Nucleus accumbens (tissue), 56 donors: ENCODE data around the gene UNC5B.

Experiments used
- DNase-seq, 56 donors: peaks; one replicate each; lab custom pipeline; 2025; lab: John Stamatoyannopoulos, UW

Gene UNC5B

DNA sequence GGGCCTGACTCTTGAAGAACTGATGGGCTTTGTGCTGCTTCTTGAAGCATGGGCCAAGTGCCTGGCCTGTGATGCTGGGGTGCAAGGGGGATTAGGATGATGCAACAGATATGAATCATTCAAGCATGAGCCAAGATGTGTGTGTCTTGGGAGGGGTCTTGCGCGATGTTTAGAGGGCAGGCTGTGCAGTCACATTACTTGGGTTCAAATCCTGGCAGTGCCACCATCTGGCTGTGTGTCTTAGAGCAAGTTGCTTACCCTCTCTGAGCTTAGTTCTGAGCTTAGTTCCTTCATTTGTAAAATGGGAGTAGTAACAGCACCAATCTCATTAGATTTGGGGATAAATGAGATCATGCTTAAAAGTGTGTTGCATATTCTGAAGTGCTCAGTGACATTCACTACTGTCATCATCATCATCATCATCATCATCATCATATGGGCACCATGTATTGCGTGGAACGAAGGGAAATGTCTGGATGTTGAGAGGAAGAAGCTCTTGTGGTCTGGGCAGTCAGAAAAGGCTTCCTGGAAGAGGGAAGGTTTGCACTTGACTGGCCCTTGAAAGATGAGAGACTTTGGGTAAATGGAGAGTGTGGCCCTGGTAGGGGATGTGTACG is 9.3 kb downstream of the UNC5B start:
- no peak for DNase-seq

DNA sequence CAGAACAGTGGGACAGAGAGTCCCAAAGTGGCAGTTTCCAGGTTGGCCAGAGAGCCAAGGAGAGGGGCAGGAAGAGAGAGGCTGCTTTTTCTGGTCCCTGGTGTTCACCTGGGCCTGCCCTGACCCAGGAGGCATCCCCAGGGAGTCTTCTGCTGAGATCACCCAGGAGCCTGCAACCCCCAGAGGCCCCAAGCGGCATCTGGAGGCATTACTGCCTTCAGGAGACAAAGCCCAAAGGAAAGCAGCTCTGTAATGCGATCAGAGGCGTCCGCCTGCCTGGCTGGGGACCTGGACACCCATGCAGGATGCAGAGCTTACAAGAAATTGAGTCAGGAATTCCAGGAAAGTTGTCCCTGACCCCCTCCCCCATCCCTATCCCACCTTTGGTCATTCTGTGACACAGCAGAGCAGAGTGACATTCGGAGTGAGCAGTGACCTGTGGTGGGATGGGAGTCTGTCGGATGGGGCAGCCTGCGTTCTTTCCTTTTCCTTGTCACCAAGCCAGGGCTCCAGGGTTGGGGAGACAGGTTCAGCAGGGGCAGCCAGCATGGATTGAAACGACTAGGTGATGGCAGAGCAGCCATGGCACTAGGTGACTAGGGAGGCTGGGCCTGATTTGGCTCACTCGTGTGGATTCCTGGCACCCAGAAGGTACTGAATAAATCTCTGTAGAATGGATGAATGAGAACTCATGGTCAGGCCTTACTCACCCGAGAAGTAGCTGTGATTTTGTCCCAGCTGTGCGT is 10.4 kb downstream of the UNC5B start:
- no peak for DNase-seq

DNA sequence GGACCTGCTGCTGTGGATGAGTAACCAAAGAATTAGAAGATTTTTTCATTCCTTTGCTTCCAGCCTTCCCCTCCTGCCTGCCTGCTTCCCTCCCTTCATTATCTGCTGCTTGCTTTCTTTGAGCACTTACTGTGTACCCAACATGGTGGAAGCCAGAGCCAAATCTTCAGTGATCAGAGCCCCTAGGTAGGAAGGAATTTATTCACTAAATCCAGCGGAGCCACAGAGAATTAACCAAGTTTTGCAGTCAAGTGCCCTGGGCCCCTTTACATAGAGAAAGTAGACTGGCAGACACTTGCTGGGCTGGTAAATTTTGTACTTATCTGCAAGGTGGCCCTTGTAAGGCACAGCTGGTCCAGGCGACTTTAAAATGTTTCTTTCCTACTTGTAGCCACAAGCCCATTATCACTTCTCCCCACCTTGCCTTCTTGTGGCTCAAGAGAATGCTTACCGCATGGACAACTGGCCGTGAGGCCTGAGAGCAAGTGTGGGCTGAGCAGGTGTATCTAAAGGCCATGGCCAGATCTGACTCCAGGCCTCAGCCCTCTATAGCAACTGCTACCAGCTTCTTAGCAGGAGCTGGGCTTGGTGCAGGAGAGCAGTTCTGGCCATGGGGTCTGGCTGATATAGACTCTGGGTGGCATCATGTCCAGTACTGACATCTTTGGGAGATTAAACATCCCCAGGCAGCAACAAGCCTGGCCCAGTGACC is 11.1 kb downstream of the UNC5B start:
- no peak for DNase-seq

DNA sequence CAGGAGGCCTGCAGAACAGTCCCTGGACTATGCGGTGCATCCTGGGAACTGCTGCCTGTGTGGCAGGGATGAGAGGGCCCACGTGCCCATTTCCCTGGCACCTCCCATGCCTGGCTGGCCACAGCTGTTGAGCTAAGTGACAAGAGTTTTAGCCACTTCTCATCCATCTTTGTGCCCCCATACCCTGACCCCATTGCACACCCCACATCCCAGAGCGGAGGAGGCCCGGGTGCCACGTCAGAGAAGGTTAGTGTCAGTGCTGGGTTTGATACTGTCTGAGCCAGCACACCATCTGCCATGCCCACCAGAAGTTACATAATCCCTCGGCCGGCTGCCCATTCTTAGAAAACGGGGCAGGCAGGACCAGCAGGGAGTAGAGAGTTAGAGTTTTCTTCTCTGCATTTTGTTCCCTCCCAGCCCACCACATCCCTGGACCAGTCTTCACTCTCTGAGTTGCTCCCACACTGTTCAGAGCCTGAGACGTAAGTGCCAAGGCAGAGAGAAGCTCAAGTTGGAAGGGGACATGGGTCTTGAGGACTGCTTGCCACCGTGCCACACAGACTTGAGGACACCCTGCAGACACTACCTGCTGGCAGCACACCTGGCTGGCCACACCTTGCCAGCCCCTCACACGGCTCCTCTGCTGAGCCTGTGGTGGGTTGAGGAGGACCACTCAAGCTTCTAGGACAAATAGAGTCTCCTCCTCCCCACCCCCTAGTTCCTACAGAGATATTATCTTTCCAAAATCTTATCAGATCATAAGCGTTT is 13.1 kb downstream of the UNC5B start:
- peak in 35 of 56 donors; percentile 29 to 83 (median 57) for DNase-seq

DNA sequence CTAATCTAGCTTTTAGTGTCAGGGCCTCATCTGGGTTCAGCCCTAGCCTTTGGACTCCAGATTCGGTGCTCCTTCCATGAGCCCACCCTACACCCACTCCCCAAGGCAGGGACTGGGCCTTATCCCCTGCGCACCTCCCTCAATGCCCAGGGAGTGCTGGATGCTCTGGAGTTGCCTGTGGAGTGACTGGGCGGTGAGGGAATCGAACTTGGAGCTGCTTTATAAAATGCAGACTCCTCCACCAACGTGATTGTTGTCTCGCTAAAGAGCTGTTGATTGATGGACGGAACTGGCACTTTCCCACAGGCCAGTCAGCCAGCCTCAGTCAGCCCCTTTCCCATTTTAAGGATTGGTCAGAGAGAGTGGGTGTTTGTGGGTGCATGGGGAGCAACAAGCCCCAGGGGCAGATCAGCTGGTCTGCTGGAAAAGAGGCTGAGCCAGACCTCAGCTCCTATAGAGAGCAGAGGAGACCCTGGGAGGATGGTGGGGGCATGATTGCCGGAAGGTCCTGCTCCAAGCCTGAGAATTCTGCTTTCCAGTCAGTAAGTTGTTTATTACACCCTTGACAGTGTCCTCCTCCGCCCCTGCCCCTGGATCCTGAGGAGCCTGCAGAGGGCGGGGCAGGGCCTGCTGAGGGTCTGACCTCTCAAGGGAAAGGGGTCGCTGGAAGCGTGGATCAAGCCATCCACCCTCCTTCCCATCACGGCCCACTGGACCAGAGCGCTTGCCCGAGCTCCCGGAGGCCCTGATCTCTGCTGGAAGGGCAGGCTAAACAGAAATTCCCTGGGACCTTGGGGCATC is 16.7 kb downstream of the UNC5B start:
- peak in 1 of 56 donors; percentile 36 for DNase-seq

DNA sequence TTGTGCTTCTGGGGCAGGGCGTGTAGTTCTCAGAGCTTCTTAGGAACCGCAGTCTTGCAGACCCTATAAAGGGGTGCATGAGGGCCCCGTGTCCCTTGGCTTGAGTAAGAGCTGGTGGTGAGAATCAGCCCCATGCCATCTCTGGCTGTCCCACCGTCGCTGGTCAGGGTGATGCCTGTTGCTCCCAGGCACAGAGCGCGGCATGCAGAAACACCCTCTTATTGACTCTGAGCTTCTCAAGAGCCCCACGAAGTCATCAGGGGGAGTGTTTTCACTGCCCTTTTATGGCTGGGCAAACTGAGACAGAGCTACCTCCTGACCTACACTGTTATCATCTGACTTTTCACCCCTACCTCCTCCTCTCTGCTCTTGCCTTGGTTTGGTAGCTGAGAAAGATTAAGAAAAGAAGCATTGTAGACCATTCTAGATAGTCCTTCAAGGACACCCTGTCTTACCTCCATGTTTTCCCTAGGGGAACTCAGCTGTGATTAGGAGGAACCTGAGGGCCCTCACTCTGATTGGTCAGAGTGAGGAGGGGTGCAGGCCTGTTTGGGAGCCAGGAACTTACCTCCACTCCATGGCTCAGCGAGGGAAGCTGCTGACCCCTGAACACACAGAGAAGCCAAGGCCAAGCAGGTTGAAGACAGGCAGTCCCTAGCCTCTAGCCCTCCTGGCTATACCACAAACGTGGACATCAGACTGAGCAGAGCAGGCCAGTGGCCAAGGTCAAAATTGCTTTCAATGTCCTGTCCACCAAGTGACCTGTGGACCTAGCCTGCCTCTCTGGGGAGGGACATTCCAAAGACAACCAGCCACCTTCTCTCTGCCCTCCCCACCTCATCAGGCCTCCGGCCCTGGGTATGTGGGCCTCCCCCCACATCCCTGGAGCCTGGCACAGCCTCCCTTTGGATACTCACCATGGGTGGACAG is 17.6 kb downstream of the UNC5B start:
- DNase-seq: peak in 1 of 56 donors; percentile 14

DNA sequence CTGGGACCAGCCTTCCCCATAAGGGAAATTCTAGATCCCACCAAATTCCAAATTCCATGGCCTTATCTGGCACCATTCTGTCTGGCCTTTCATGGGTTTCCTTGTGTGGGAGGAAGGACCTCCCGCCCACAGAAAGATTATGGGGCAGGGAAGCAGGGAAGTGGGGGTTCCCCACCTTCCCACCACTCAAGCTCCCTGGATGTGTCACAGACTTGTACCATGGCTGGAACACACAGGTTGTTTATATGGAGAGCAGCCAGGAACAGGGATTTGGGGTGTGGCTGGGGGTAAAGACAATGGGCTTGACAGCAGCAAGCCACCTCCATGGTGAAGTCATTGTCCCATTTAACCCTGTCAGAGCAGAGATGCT is 18.3 kb downstream of the UNC5B start:
- no peak for DNase-seq

DNA sequence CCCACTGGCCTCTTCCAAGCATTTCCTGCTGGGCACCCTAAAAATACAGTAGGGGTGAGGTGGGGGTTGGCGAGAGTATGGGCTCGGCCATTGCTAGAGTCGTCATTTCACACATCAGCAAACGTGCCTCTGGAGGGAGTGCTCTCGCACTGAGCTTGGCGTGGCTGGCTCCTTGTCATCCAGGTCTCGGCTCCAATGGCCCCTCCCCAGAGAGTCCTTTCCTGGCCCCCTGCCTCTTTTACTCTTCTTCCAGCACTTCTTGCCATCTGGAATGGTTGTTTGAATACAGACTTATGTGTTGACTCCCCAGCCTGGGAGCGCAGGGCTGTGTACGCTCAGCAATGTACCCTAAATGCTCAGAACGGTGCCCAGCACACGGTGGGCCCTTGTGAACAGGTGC is 18.8 kb downstream of the UNC5B start:
- DNase-seq: no peak

DNA sequence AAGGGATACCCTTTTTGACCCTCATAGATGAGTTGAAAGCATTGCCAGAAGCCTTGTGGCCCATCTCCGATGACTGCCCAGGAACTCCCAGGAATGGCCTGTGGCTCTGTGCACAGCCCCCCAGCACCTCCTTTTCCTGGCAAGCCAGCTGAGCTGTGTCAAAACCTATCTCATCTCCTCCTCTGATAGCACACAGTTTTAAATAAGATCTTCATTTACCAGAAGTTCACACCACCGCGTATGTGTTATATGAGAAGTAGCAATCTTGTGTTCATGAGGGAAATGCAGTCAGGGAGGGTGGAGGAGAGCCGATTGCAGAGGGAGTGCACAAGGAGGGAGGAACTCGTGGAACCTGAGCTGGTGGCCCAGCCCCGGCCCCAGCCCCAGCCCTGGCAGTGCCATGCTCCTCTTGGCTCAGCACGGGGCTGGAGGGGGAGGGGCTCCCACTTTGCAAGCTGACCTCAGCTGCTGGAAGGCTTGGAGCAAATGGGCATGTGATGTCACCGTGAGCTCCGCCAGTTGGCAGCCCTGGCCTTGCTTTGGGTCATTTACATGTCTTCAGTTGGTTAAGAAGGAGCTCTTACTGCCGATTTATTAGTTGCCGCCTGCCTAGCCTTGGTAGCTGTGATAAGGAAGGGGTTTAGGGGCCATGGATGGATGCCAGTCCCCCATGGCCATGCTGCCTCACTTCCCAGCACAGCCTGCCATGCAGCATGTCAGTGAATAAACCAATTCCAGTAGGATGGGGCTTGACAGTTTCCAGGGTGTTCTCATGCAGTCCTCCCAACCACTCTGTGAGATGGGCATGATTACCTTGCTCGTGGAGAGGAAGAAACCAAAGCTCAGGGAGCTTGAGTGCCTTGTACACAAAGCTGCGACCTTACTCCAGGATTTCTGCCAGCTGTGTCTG is 20.0 kb downstream of the UNC5B start:
- peak; percentile 46 to 97 (median 93) for DNase-seq

DNA sequence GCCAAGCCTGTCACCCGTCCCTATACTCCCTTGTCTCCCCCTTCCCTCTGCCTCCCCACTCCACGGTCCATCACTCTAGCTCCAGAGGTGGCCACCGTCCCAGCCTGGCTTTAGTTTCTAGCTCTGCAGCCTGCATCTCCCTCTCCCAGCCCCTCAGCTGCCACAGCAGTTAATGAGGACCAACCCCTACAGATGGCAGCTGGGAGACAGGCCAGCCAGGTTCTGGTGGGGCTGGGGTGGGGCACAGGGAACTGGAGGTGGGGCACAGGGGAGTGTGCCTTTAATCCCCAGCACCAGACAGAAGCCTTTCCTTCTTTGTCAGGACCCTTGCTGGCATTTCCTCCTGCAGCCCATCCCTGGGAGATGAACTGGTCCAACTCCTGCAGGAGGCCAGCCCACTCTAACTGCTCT is 21.1 kb downstream of the UNC5B start:
- peak in 1 of 56 donors; percentile 19 for DNase-seq

DNA sequence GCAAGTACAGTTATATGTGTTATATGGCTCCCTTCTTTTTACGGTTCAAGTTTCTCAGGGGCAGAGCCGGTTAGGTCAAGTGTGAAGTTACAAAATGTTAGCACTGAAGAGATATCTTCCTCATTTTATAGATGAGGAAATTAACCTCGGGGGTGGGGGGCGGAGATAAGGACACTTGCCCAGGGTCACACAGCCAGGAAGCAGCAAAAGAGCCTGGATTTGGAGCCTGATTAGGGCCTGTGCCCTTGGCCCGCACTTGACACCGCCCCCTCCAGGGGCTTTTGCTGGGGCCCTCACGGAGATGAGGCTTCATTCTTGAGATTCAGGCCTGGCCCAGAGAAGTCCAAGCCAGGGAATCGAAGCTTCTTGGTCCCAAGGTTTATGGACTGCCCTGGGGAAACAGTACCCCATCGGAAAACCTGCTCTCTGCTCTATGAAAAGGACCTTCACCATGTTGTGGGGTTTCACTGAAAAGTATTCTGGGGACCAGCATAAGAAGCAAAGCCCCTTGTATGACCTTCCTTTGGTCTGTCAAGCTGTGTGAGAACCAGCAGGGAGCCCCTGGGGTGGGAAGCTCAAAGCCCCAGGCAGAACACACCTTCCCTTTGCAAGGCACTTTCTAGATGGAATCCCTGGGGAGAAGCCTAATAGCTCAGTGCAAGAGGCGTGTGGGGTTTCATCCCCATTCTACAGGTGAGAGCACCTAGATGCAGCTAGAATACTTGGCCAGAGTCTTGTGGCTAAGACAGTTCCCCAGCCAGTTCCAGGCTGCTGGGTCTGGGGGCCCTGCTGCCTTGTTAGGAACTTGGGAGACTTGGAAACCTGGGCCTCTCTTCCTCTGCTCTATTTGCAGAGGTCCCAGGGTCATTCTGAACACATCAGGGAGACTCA is 21.9 kb downstream of the UNC5B start:
- DNase-seq: no peak

DNA sequence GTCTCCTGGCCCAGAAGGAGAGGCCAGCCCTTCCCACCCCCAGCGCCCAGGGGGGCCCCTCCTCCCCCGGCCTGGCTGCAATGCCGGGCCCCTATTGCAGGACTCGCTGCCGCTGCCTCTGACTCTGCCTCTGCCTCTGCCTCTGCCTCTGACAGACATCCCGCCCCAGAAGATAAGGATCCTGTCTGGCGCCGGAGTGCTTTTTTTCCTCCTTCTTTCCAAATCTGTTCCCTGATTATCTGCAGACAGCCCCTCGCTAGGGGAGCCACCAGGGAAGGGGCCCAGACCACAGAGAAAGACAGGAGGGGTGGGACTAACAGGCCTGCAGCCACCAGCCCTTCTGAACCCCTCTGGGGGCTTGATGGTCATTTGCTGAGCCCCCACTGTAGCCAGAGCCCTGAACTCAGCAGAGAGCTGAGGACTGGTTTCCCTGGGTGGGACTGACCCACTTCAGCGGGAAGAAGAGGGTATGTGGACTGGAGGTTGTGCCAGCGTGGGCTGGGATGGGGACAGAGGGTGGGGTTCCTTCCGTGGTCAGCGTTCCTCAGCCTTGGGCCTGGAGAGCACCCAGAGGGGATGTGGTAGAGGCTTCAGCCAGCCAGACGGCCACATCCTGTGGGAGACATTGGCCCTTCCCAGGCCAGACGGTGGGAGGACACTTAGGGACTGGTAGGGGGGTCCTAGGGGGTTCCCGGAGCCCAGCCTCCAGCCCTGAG is 22.8 kb downstream of the UNC5B start:
- DNase-seq: peak in 8 of 56 donors; percentile 17 to 62 (median 35)

DNA sequence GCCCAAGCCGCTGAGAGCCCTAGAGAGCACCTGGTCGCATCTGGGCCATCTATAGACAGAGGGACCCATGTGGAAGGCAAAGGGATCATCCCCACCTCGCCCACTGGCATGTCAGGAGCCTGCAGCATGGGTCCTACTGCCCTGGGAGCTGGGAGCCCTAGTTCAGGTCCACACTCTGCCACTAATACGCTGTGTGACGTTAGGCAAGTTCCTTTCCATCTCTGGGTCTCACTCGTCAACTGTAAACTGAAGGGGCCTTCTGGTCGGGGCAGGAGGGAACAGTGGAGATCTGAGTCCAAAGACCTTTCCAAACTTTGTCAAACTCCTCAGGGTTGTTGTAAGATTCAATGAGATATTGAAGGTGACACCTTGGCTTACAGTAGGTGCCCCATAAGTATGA is 23.4 kb downstream of the UNC5B start:
- DNase-seq: no peak

DNA sequence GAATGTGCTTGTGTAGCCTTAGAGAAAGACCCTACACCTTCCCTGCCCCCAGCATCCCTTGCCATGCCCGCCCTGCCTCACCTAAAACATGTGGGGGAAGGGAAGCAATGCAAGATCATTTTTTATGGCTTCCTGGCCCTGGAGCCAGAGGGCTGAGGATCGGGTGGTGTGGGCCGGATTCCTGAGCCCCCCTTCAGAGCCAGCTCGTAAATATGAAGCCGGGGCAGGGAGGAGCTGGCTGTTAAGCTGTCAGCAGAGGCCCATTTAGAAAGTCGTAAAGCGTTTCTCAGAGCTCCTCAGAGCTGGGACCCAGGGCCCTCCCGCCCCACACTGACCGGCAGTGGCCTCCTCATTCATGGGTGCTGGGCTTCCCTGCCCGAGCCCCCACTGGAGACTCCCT is 23.9 kb downstream of the UNC5B start:
- DNase-seq: no peak

DNA sequence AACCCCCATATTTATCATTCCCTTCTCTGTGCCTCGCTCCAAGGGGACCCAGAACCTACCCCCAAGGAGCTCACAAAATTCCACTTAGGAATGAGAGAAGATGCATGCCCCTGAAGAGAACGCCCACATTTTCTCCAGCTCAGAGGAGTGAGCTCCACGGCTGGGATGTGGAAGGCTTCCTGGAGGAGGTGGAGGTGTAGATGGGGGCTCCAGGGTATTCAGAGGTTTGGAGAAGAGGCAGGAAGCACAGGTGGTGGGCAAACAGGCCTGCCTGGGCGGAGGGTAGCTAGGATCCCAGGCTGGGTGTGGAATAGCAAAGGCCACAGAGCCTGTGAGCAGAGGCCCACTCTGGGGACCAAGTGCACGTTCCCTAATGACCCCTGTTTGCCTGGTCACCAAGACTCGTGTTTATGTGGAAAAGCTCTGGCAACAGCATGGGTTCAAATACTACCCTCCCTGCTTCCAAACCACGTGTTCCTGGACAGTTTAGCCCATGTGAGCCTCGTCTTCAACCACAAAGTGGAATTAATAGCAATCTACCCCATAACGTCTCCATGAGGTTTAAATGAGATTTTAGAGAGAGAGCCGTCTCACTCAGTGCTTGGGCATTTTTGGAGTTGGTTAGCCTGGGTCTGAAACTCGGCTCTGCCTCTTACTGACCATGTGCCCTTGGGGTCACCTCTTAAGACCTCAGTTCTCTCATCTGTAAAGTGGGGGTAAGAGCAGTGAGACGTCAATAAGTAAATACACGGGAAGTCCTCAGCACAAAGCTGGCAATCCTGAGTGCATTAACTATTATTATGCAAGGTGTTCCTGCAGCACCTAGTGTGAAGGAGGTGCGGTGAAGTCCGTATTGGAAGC is 24.7 kb downstream of the UNC5B start:
- no peak for DNase-seq
